PC-9 (cell line): ENCODE results near the gene GPR34.

ENCODE experiments used
- CTCF ChIP-seq: fragments of 200-600 bp; sonication (generic); conservative IDR thresholded peaks from 2 replicates; pipeline ENCODE4 v1.6.1; 2017; ENCODE audit warnings: mixed run types, antibody characterized with exemption, mild to moderate bottlenecking, moderate library complexity
- EZH2 ChIP-seq: fragments of 200-600 bp; sonication (generic); IDR thresholded peaks from 2 replicates; pipeline ENCODE4 v1.8.0; 2017; ENCODE audit warnings: antibody characterized with exemption, low read depth

GRCh38 chrX:41655631-41656030 is 33.1 kb upstream of the GPR34 start:
- TF ChIP-seq CTCF (no peak), EZH2 (no peak)
